Spleen (tissue), 7 donors: ENCODE data around the gene PMF1.

Experiments used
- CTCF ChIP-seq, 11 experiments: fragments of 200-600 bp in 7 of 11; fragments of 450-650 bp in 4 of 11; sonication (generic) in 4 of 11; IDR thresholded peaks in 8 of 11; conservative IDR thresholded peaks in 3 of 11; 1 replicate in 7 of 11; 2 replicates in 4 of 11; pipeline versions ENCODE4 v1.4.0 to v1.8.0; 2016 to 2021; ENCODE audit warnings: antibody characterized with exemption in 11 of 11, inconsistent platforms in 4 of 11, mild to moderate bottlenecking in 1 of 11
- POLR2A ChIP-seq, 3 donors: fragments of 450-650 bp; IDR thresholded peaks; one replicate each; pipeline ENCODE4 v1.5.1; 2017; ENCODE audit warnings: antibody characterized with exemption in 3 of 3, mild to moderate bottlenecking in 1 of 3
- POLR2AphosphoS5 ChIP-seq, 3 donors: sonication (generic); formaldehyde crosslinking; IDR thresholded peaks; one replicate each; pipeline ENCODE4 v1.5.1; 2017; ENCODE audit warnings: antibody characterized with exemption in 3 of 3
- donor health status: DM: no; HTN: no; CAD: no; lungs with moderate emphysema.
- donor health status: DM: no; HTN: no; CAD: no.
- donor health status: DM: no; HTN: no; CAD: no.

- no peak for TF ChIP-seq CTCF (IDR thresholded peaks at IDR 0.05 in 8 of 11, conservative IDR thresholded peaks at IDR 0.05 in 3 of 11)
- TF ChIP-seq POLR2AphosphoS5 (IDR thresholded peaks at IDR 0.05), result no peak
- TF ChIP-seq POLR2A (IDR thresholded peaks at IDR 0.05), result no peak
These were observed 63.7 kb downstream of the PMF1 start for GRCh38 chr1:156276532-156276931.
